NCI-H2227 (cell line): ENCODE measurements around the gene SEL1L3.

Source experiments
- DNase-seq: peaks from one replicate; lab custom pipeline; 2025; ENCODE audit not compliant: unreplicated experiment; lab: John Stamatoyannopoulos, UW

The SEL1L3 gene

GRCh38 chr4:25857403-25857802 is 5.4 kb downstream of the SEL1L3 start:
- DNase-seq = no peak

DNA sequence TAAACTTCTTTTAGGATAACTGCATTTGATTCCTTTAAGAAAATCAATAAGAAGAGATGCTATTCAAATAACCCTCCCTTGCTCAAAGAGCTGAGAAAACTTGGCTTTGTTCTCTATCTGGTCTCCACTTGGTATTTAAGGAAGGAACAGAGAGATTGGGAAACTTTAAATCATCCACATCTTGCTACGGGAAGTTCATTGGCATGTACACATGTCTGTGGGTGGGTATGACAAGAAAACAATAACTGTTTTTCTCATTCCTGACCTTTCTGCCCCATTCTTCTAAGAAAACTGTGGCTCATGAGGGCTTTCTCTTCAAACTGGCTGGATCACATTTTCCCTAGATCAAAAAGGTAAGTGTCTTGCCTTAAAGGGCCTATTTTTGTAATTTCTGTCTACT is 6.0 kb downstream of the SEL1L3 start:
- DNase-seq = no peak

GRCh38 chr4:25852103-25852502 is 10.7 kb downstream of the SEL1L3 start:
- no peak for DNase-seq

- DNase-seq = no peak
Observed at GRCh38 chr4:25847329-25847728, 15.5 kb downstream of the SEL1L3 start.

- no peak for DNase-seq
Observed at GRCh38 chr4:25845841-25846653, 16.7 kb downstream of the SEL1L3 start.

DNA sequence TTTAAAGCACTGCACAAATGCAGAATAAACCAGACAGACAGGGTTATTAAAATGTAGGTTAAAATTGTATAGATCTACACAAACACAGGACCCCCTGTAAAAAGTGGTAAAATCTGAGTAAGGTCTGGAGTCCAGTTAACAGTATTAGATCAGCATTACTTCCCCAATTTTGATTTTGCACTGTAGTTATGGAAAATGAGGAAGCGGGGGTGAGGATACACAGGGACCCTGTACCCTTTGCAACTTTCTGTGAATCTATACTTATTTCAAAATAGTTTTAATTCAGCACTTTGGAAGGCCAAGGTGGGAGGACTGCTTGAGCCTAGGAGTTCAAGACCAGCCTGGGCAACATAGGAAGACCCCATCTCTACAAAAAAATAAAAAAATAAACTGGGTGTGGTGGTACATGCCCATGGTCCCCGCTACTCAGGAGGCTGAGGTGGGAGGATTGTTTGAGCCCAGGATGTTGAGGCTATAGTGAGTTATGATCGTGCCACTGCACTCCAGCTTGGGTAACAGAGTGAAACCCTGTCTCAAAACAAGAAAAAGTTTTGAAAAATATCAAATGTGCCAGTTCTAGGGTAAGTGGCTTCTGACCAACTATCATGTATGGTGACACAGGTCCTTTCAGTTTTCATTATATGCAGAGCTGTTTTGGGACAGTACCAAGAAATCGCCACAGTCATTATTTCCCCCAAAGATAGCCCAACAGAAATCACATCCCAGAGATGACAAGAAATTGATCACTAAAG is 17.7 kb downstream of the SEL1L3 start:
- DNase-seq = no peak

DNA sequence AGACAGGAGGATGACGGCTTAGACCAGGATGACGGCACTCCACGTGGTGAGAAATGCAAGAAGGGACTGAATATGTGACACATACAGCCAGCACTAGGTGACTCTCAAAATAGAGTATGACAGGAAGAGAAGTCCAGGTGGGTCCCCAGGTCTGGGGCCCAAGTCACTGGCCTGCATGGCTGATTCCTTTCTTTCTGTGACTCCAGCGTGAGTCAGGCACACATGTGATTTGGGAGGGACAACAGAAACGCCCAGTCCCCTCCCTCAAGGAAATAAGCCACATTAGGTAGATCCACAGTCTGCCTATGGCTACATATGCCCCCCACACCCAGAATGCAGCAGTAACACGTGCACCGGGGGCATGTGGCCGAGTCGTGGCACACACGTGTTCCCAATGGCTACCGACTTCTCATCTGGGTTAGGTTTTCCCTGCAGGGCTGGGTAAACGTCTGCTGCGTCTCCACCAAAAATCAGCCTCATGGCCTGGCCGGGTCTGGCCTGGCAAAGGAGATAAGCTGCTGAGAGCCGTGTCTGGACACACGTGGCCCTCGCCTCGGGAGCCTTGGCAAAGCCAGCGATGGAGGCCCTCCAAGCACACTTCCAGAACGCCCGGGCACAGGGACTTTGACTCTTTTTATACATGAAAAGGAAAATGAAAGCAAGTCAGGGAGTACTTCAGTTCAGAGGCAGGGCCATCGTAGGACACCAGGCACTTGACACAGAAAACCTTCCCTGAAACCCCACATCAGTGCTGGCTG is 19.3 kb downstream of the SEL1L3 start:
- DNase-seq = no peak

DNA sequence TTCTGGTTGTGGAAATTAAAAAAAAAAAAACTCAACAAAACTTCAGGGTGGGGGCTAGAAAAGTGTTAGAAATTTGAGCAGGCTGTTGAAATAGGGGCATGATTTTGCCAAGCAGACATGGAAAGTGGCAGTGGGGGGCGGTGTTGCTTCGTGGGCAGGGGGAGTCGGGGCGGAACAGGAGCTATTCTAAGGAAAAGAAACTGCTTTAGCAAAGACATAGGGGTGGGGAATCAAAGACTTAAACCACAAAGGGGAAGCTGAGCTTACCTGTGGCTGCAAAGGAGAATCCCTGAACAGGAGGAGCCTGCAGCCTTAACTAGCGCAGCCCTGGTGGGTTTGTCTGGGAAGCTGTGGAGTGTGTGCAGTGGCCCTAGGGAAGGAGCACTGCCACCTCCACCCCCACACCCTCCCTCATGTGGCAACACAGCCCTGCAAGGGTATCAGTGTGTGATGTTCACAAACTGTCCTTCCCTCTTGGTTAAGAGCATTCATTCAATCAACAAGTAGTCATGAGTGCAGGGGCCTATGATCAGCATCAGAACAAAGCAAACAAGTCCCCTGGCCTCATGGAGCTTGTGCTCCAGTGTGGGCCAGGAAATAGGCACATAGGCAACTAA is 20.5 kb downstream of the SEL1L3 start:
- DNase-seq = no peak

- no peak for DNase-seq
Observed at GRCh38 chr4:25839687-25840086, 23.1 kb downstream of the SEL1L3 start.

DNA sequence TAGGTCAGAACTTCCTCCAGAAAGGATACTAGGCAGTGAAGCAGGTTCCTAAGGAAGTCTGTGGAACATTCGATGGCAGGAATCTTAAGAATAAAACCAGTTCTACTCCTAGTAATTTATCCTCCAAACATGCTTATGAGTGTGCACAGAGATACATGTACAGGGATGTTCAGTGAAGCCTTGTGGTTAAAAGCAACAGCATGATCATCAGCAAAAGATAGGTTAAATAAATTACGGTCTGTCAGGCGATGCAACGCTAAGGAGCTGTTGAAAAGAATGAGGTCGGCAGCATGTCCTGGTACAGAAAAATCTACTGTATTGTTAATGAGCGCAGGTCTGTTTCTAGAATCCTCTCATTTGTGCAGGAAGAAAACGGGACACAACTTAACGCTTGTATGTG is 23.6 kb downstream of the SEL1L3 start:
- DNase-seq = no peak

DNA sequence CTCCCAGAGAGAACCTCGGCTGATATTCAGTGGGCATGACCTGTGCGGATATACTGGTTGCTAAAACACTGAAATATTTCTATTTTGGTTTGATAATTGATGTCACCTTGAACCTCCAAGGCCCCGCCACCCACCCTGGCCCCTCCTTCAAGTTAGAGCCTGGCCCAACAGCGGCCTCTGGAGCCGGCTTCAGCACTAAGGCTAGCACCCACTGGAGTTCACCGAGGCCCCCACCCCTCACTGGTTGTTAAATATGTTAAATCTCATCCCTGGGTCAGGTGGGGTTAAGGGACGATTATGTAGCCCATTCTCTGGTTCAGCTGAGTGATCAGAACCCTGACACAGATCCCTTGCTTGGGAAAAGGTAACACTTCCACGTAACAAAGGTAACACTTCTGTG is 24.3 kb downstream of the SEL1L3 start:
- DNase-seq = no peak

DNA sequence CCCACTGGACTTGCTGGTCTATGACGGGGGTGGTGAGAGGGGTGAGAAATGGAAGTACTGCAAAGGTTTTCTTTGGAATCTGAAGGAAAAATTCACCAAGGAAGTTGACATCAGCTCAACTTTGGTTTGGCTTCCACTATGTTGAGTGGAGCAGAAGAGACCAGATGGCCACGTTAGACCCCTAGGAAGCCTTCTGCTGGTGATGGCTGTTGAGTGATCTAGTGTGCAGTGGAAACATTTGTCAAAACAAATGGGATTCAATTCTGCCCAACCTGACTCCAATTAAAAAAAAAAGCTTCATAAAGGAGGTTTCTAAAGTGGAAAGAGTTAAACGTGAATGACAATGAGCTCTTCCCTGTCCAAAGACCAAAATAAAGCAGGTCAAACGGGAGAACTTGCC is 25.7 kb downstream of the SEL1L3 start:
- no peak for DNase-seq

GRCh38 chr4:25835384-25835783 is 27.4 kb downstream of the SEL1L3 start:
- DNase-seq = no peak

DNA sequence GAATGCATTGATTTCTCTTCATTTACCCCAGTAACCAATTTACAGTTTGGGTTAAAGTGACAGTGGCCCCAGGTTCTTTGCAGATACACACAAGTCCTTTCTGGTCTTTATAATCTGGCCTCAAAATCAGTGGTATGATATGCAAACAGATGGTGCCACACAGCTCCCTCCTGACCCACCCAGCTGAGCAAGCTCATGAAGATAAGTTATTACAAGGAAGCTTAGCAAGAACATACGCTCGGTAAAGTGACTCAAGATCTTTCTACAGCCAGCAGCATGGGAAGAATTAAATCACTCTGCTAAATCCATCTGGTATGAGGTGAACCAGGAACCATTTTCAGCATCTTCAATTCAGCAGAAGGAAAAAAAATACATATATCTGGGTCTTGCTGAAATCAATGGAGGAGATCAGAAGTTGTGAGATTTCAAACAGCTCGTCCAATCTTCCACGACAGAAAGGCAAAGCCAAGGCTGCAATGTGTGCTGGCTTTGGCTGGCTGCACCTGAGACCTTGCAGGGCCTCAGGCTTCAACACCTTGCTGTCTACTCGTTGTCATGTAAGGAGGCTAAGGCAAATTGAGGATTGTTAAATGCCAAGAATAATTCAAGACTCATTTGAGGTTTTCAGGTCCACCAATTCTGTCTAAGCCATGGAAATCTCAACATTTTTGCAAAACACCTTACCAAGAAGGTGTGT is 28.2 kb downstream of the SEL1L3 start:
- DNase-seq = no peak

DNA sequence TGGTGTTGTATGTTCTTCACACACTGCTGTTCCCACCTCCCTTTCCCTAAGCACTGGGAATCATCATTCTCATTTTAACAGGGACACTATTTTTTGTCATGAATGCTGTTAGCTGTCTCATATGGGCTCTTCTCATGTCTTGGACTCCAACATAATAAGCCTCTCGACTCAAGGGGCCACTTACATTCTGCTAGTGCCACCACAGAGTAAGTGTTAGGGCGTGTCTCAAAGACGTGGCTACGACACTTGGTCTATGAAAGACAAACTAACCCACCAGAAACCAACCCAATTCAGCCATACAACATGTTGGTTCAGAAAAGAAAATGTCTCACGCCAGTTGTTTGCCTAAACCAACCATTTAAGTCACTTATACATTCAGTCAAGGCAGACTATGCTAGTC is 32.2 kb downstream of the SEL1L3 start:
- DNase-seq = no peak

GRCh38 chr4:25827897-25828296 is 34.9 kb downstream of the SEL1L3 start:
- no peak for DNase-seq

DNA sequence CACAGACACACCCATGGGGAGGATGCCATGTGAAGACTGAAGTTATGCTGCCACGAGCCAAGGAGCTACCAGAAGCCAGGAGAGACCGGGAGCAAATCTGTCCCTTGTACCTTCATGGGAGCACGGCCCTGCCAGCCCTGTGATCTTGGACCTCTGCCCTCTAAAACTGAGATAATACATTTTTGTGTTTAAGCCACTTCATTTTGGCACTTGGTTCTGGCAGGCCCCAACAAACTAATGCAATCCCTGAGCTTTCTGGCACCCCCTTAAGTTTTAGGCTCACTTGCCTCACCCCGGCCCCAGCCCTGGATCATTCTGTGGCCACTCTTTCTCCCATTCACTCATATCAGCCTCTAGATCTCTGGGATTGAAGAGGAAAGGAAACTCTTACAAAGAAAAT is 35.4 kb downstream of the SEL1L3 start:
- DNase-seq = no peak

DNA sequence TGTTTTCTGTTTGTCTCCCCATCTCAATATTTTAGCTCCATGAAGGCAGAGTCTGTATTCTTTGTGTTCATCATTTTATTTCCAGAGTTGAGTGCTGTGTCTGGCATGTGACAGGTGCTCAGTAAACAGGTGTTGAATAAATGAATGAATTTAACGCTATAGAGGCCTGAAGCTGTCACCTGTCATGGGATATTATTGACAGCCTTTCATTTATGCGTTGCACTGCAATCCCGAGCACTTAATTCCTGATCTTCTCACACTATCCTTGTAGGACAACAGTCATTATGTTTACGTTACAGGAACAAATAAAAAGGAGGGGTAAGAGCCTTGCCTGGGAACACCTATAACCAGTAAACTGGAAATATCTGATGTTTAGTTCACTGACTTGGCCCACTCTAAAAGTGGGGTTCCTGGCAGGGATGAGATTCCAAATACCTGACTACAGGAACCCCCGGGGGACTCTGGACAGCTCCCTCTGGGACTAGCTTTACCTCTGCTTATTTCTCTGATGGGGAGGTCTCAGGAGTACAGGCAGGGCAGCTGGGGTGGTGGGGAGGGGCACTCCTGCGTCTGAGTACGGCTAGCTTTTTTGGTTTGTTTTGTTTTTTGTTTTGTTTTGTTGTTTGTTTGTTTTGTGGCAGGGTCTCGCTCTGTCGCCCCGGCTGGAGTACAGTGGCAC is 36.6 kb downstream of the SEL1L3 start:
- DNase-seq = no peak

GRCh38 chr4:25823632-25824031 is 39.2 kb downstream of the SEL1L3 start:
- DNase-seq = no peak

DNA sequence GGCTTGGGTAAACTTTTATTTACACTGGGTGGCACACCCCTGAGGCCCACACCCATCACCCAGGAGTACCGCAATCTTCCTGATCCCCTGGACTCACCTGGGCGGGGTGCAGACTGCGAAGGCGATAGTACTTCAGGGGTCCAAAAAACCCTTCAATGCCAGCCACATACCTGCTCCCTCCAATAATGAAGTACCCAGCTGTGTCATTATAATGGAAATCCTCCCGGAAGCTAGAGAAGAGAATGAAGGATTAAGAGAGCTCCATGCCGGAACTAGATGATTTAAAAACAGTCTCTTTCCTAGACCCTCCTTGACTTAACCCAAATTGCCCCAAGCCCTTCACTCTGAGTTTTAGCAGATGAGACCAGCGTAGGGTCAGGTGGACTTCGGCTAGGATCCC is 40.9 kb downstream of the SEL1L3 start:
- DNase-seq = no peak
